Measurements from ENCODE around the gene FAM210B.
"Not testable (repeated sequence)": the region's sequence is repeated elsewhere in the genome, so short reads cannot be mapped to it uniquely, and the experiment has no call there.

GRCh38 chr20:56390396-56390795 is 31.6 kb downstream of the FAM210B start:
- not testable (repeated sequence) for TF ChIP-seq CTCF, POLR2A (IDR thresholded peaks at IDR 0.05)
